ELF-1 (cell line): ENCODE results near the gene SPRR4.
A peak's percentile ranks its signal among the peaks of the same experiment; 100 is the strongest.

Experiments
- DNase-seq: peaks from one replicate; pipeline ENCODE4 v3.0.0-alpha.2; 2016; ENCODE audit warnings: low read depth, low spot score

The SPRR4 gene, protein sequence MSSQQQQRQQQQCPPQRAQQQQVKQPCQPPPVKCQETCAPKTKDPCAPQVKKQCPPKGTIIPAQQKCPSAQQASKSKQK

GRCh38 chr1:152970495-152970894 lies at the start of gene SPRR4:
TSS of gene SPRR4 (plus strand) at chr1:152970648. CDS start at chr1:152971891, 1,243 bp downstream.
- DNase-seq, result no peak

GRCh38 chr1:152924191-152924590 lies 46.3 kb upstream of the SPRR4 start:
- no peak for DNase-seq

- no peak for DNase-seq
Observed at GRCh38 chr1:152926091-152926490, 44.4 kb upstream of the SPRR4 start.

DNA sequence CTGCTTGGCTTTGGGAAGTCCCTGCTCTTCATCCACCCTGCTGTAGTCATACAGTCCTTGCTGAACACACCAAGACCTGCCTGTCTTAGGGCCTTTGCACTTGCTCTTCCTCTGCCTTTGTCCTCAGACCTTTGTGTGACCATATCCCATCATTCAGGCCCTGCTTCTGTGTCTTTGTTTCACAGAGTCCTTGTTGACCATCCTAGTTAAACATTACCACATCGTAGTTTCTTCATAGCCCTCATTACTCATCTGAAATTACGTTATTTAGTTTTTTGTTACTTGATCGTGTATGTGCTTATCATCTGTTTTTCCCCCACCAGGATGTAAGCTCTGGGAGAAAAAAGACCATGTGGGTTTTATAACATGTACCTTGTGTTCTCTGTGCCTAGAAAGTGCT lies 41.8 kb upstream of the SPRR4 start:
- DNase-seq, result no peak

DNA sequence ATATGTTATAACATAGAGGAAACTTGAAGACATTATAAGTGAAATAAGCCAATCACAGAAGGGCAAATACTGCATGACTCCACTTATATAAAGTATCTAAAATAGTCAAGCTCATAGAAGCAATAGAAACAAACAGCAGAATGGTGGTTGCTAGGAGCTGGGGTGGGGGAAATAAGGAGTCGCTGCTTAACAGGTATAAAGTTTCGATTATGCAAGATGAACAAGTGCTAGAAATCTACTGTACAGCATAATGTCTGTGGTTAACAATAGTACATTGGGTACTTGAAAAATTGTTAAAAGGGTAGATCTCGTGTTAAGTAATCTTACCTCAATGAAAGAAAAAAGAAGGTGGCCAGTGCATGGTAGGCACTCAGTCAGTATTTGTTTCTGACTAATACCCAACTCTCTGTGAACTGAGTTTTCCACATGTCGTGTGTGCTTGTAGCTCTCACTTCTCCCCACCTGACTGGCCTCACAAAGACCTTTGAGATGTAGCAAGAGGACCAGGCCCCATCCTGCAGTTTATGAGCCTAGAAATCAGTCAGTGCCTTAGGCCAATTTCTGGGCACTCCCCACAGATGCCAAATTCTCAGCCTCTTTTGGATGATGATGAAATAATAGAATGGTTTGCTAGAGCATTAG lies 38.2 kb upstream of the SPRR4 start:
- DNase-seq, result no peak

DNA sequence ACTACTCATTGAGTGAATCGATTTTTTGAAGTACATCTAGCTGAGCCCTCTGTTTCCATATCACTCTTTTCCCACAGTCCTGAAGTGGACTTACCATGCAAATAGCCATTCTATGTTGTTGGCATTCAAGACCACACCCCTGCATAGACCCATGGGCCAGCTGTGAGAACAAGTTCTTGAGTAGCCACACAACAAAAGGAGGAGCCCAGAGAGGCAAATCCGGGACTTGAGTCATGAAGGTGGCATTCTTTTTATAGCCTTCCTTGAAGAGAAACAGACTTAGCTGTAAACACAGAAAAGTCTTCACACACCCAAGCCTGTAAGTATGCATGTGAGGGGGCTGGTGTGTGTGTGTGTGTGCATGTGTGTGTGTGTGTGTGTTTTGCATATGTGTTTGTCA lies 37.3 kb upstream of the SPRR4 start:
- DNase-seq, result no peak

- no peak for DNase-seq
Observed at GRCh38 chr1:152940614-152941013, 29.8 kb upstream of the SPRR4 start.

DNA sequence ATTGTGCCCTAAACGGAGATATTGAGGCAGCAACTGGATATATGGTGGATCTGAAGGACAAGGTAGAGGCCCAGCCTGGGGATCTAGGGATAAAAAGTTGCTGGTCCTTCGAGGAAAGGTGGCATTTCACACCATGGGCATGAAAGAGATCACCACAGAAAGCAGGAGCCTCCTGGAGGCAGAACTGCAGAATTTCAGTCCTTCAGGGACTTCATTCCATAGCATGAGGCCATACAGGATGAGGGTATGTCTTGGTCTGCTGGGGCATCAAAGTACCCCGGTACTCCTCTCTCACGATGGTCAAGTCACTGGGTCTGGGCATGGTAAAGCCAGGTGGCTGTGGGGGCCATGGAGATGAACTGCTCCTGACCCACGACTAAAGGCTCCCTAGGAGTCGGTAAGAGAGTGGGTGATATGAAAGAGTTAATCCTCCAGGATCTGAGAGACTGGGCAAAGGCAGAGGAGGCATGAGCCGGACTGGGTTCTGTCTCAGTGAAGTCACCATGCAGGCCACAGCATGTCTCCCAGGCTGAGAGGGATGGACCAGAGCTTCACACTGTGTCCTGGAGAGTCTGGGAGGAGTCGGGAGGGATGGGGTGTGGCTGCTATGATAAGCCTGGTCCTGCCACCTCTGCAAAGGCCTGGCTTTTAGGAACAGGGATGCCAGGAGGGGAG lies 29.3 kb upstream of the SPRR4 start:
- DNase-seq, result no peak

- no peak for DNase-seq
Observed at GRCh38 chr1:152942161-152942560, 28.3 kb upstream of the SPRR4 start.

- DNase-seq, result no peak
Observed at GRCh38 chr1:152946248-152946647, 24.2 kb upstream of the SPRR4 start.

- DNase-seq, result no peak
Observed at GRCh38 chr1:152946651-152947256, 23.7 kb upstream of the SPRR4 start, which contains the start of gene SPRR5. TSS of gene SPRR5 (plus strand) at chr1:152947206. CDS start at chr1:152948555, 1,349 bp downstream.

- no peak for DNase-seq
Observed at GRCh38 chr1:152951711-152952110, 18.7 kb upstream of the SPRR4 start.

DNA sequence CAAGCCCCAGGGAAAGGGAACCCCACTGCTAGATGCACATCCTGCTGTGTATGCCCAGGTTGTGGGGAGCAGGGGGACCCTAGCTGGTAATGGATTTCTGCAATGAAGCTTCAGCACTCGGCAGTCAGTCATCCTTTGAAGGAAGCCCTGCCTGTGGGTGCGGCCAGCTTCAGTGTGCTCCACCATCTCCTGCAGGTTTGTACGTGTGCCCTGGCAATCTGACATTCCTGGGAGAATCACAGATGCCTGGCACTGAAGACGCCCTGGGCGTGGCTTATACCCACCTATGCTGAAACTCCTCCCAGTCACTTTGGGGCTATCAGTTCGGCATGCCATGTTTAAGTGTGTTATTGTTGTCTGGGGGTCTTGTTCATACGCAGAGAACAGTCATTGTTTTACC lies 16.7 kb upstream of the SPRR4 start:
- no peak for DNase-seq

DNA sequence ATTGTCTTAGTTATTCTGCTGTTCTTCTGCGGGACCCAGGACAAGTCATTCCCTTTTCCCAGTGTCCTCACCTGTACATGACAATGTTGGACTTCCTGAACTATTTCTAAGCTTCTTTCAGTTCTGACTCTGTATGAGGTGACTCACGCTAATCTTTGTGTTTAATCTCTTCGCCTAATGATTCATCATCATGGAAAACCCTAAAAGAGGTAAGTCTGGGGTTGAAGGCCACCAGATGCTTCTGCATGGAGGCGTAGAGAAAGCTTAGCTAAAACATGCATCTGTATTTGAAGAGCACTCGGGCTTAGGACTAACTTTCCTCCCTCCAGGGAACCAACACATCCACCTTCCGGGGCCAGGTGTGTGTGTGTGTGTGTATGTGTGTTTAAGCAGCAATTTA lies 16.0 kb upstream of the SPRR4 start:
- DNase-seq, result no peak

DNA sequence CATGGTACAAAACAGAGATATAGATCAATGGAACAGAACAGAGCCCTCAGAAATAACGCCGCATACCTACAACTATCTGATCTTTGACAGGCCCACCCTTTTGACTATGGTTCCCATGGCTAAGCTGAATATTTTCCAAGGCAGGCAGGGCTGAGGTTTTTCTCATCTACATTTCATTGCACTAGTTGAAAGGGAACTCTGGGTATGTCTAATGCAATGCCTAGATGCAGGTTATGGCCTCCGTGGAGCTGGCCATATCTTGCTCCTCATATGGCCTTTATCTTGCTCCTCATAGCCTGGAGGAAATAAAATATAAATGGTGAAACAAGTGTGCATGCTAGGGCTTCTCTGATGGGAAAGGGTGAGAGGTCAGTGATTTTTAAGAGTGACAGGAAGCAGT lies 12.9 kb upstream of the SPRR4 start:
- no peak for DNase-seq

- no peak for DNase-seq
Observed at GRCh38 chr1:152959273-152959672, 11.2 kb upstream of the SPRR4 start.

DNA sequence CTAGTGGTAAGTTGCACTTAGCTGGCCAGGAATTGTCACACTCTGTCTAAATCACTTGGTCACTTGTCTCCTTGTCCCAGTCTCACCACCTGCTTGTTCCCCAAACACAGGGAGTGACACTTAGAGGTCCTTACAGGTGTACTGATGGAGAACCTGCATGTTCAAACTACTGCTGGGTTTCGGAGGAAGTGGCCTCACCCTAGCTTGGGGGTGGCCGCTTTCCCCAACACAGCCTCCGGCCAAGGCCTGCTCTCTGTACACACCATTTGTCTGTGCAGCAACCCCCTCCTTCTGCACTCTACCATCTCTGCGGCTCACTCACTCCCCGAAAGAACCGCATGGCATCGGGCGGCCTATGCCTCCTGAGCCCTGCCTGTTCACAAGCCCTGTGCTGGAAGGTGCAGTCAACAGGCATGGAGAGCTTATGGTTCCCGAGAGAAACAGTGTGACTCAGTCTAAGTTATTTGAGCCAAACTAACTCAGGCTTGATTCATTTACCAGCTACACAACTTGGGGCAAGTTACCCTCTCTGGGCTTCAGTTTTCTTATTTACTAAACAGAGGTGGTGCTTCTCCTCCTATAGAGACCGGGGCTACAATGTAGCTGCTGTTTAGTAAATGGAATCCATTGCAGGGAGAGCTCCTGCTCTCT lies 10.5 kb upstream of the SPRR4 start:
- DNase-seq, result no peak

DNA sequence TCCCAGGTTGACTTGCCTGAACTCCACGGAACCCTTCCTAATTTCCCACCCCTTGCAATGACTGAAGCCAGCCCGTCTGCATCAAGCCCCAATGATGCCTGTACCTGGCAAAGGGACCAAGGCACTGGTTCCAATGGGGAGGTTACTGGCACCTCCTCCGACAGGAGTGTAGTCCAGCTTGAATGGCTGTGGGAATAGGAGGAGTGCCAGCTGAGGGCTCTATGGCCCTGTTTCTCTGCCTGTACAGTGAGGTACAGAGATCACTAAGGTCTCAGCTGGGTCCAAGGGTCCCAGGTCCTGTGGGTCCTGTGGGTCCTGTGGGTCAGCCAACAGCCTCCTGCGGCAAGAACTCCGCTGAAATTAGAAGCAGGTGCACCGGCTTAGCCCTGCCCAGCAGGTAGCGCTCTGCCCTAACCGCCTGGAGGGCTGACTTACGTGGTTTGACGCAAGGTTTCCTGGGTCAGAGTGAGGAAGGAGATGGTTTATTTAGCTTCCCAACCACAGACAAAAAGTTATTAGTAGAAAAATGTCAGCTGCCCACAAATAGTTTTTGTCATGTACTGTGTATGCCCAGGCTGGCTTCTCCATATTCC lies 9.9 kb upstream of the SPRR4 start:
- DNase-seq, result peak; percentile 12

DNA sequence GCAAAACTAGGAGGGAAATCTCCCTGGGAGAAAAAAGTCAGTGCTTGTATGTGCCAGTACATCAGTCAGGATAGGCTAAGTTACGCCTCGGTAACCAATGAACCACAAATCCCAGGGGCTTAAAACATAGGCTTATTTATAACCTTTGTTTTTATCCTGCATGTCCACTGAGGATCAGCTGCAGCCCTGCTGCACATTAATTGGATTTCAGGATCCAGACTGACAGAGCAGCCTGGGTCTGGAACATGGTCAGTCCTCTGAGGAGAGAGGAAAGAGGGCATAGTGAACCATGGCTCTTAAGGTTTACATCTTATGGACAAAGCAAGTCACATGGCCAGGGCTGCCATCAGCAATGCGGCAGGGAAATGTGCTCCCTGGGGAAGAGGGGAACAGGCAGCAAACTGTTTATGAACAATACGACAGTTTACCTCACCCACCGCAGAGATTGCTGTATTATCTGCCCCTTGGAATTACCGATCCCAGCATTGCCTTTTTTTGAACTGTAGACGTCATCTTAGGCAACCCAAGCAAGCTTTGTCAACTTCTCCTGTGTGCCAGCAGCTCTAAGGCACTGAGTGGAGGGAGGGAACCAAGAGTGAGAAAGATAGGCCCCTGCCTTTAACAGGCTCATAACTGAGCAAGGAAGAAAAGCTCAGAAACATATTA lies 9.1 kb upstream of the SPRR4 start:
- no peak for DNase-seq

DNA sequence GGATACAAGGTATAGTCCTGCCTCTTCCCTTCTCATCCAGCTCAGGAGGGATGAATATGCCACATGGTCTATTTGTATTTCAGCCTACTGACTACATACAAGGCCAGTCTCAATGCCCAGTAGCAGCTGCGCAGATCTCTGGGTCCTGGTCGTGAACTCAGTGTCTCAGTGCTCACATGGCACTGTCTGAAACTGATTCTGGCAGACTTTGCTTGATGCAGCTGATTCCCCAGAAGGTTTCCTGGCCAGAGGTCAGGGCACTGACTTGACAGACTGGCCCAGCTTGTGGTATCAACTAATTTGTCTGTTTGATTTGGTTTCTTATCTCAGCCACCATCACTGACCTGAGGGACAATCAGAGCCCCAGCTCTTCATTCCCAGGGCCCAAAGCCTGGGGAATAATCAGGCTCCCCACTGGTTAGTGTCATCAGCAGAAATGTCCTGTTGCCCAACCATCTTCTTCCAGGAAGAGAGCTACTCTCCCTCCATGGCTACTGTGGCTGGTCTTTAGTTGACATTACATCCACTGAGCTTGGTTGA lies 7.5 kb upstream of the SPRR4 start:
- DNase-seq, result no peak

DNA sequence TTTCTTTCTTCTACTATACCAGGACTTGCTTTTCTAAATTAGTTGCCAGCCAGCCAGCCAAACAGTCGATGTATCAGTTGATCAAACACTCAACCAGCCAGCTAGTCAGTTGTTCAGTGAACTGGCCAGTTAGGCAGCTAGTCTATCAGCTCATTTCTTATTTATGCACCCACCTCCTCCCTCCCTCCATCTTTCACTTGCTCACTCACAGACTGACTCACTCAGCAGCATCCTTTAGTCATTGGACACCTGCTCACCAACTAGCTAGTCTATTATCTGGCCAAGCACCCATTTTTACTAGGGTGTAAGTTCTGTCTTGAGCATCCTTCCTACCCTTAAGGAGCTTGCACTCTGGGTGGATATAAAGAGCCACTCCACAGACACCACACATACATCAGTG lies 5.9 kb upstream of the SPRR4 start:
- DNase-seq, result no peak
